B cell (primary cell): Measurements from ENCODE around the gene APP. TPM values are rescaled to one million over a fixed set of nuclear protein-coding genes. Genes with fewer than 3 reads are reported as not detected.

Experiments
- ATAC-seq: fragments of 200-7000 bp; cut with Tn5 transposase; one replicate; pipeline ENCODE4 v1.10.0; 2021; ENCODE audit warnings: low read depth, mild to moderate bottlenecking, moderate number of reproducible peaks, moderate library complexity
- CTCF ChIA-PET: fragments of 350-600 bp; sonication (Branson Sonifier 250); formaldehyde crosslinking; loops from one replicate; lab custom pipeline; 2021; ENCODE audit warnings: antibody characterized with exemption, inconsistent platforms; lab: Charles Lee
- POLR2A ChIA-PET: fragments of 350-600 bp; sonication (Branson Sonifier 250); formaldehyde crosslinking; loops from one replicate; lab custom pipeline; 2021; ENCODE audit warnings: antibody characterized with exemption; lab: Charles Lee
- DNase-seq: peaks from one replicate; pipeline ENCODE4 v3.0.0; 2013
- H2AFZ ChIP-seq: 2 replicates; pipeline ENCODE4 v1.6.1; 2012; ENCODE audit warnings: mild to moderate bottlenecking, low read depth, low read length; ENCODE audit not compliant: insufficient read depth, poor library complexity, severe bottlenecking
- H3K27ac ChIP-seq, 2 donors: 1 replicate in 1 of 2; 2 replicates in 1 of 2; pipeline ENCODE4 v1.5.1; 2012 to 2013; ENCODE audit warnings: low read length in 2 of 2, mild to moderate bottlenecking in 2 of 2, moderate library complexity in 1 of 2
- H3K27me3 ChIP-seq, 4 experiments: fragments of 200-600 bp in 1 of 4; sonication (generic) in 1 of 4; replicated peaks in 1 of 4; 1 replicate in 2 of 4; 2 replicates in 2 of 4; pipeline versions ENCODE4 v1.6.1 to v1.7.0; 2013 to 2016; ENCODE audit warnings: low read length in 3 of 4, mild to moderate bottlenecking in 2 of 4, mixed read lengths in 1 of 4, moderate library complexity in 1 of 4; ENCODE audit not compliant: insufficient read depth in 4 of 4, control insufficient read depth in 3 of 4; ENCODE audit errors: control extremely low read depth in 1 of 4
- H3K36me3 ChIP-seq, 2 experiments: replicated peaks in 1 of 2; 1 replicate in 1 of 2; 2 replicates in 1 of 2; pipeline versions ENCODE4 v1.6.1 to v1.7.1; 2013; ENCODE audit warnings: low read length in 1 of 2; ENCODE audit not compliant: insufficient read depth in 2 of 2, control insufficient read depth in 1 of 2; ENCODE audit errors: control extremely low read depth in 1 of 2, extremely low read depth in 1 of 2
- H3K4me1 ChIP-seq, 2 donors: fragments of 200-600 bp in 1 of 2; sonication (generic) in 1 of 2; 1 replicate in 1 of 2; 2 replicates in 1 of 2; pipeline versions ENCODE4 v1.5.1 to v1.6.1; 2013 to 2017; ENCODE audit warnings: low read length in 2 of 2; ENCODE audit not compliant: control insufficient read depth in 2 of 2, insufficient read depth in 2 of 2
- H3K4me2 ChIP-seq: replicated peaks from 2 replicates; pipeline ENCODE3; 2012; ENCODE audit warnings: mild to moderate bottlenecking, low read depth, low read length; ENCODE audit not compliant: poor library complexity, severe bottlenecking
- H3K4me3 ChIP-seq, 5 experiments: fragments of 200-600 bp in 1 of 5; sonication (generic) in 1 of 5; 1 replicate in 3 of 5; 2 replicates in 2 of 5; pipeline versions ENCODE4 v1.5.1 to v1.7.0; 2011 to 2016; ENCODE audit warnings: low read length in 4 of 5, mild to moderate bottlenecking in 4 of 5, low read depth in 2 of 5, control low read depth in 1 of 5, moderate library complexity in 1 of 5; ENCODE audit not compliant: insufficient read depth in 1 of 5; ENCODE audit errors: control extremely low read depth in 1 of 5, extremely low read depth in 1 of 5
- H3K79me2 ChIP-seq: fragments of 200-600 bp; sonication (generic); one replicate; pipeline ENCODE4 v1.6.0; 2016; ENCODE audit warnings: low read length; ENCODE audit not compliant: control insufficient read depth, insufficient read depth
- H3K9ac ChIP-seq: fragments of 200-600 bp; sonication (generic); 2 replicates; pipeline ENCODE4 v1.6.1; 2017; ENCODE audit warnings: mild to moderate bottlenecking, low read length, moderate library complexity
- H3K9me3 ChIP-seq, 3 donors: one replicate each; pipeline versions ENCODE4 v1.6.1 to v1.7.1; 2013; ENCODE audit warnings: low read length in 2 of 3; ENCODE audit not compliant: control insufficient read depth in 2 of 3, insufficient read depth in 1 of 3; ENCODE audit errors: control extremely low read depth in 1 of 3
- H4K20me1 ChIP-seq: 2 replicates; pipeline ENCODE4 v1.6.0; 2012; ENCODE audit warnings: mild to moderate bottlenecking, low read length; ENCODE audit not compliant: insufficient read depth, control insufficient read depth, poor library complexity, severe bottlenecking
- H3K27ac Mint-ChIP-seq: one replicate; pipeline ENCODE4 v1.8.0; 2021; ENCODE audit warnings: mixed read lengths
- H3K27me3 Mint-ChIP-seq: one replicate; pipeline ENCODE4 v1.8.0; 2021; ENCODE audit warnings: mixed read lengths
- H3K4me1 Mint-ChIP-seq: one replicate; pipeline ENCODE4 v1.8.0; 2021; ENCODE audit warnings: mixed read lengths
- H3K4me3 Mint-ChIP-seq: one replicate; pipeline ENCODE4 v1.8.0; 2021; ENCODE audit warnings: mixed read lengths
- H3K9me3 Mint-ChIP-seq: one replicate; pipeline ENCODE4 v1.8.0; 2022; ENCODE audit warnings: mixed read lengths; ENCODE audit not compliant: insufficient read depth
- EZH2 ChIP-seq: IDR thresholded peaks from 2 replicates; pipeline ENCODE4 v1.6.1; 2012; ENCODE audit warnings: borderline replicate concordance, low read depth, mild to moderate bottlenecking, moderate library complexity, low read length; ENCODE audit not compliant: insufficient read depth, poor library complexity, severe bottlenecking
- WGBS: methylation state at CpG from one replicate; pipeline ENCODE4 v1.1.5; 2013; ENCODE audit warnings: missing lambda C conversion rate; ENCODE audit not compliant: insufficient coverage; 5-methylcytosine and 5-hydroxymethylcytosine counted together
- intact Hi-C: fragments of 100-400 bp; cut with micrococcal nuclease; formaldehyde crosslinking; loops from one replicate; pipeline ENCODE4 v1.10.0; 2022
- polyA plus RNA-seq: library from polyadenylated mRNA; depleted of rRNA; stranded (reverse); fragments of >200 nt; gene quantifications from 2 replicates; pipeline ENCODE4 v1.2.3, GENCODE V29; 2012
- total RNA-seq, 2 donors: library from RNA; stranded (reverse); fragments of 120-200 nt in 1 of 2; gene quantifications; 1 replicate in 1 of 2; 2 replicates in 1 of 2; pipeline versions ENCODE4 v1.2.3 to v1.2.4, GENCODE V29; 2013 to 2022
- TF ChIP-seq, protein P1 (sequence below): fragments of 200-600 bp; IDR thresholded peaks from one replicate; pipeline ENCODE4 v1.8.0; 2022; ENCODE audit warnings: antibody characterized with exemption, mild to moderate bottlenecking

APP gene
- total and polyA plus RNA-seq, 2 donors (not counting 1 experiment from before 2014, with no cell fraction given): 28.3 to 34.7 TPM

DNA sequence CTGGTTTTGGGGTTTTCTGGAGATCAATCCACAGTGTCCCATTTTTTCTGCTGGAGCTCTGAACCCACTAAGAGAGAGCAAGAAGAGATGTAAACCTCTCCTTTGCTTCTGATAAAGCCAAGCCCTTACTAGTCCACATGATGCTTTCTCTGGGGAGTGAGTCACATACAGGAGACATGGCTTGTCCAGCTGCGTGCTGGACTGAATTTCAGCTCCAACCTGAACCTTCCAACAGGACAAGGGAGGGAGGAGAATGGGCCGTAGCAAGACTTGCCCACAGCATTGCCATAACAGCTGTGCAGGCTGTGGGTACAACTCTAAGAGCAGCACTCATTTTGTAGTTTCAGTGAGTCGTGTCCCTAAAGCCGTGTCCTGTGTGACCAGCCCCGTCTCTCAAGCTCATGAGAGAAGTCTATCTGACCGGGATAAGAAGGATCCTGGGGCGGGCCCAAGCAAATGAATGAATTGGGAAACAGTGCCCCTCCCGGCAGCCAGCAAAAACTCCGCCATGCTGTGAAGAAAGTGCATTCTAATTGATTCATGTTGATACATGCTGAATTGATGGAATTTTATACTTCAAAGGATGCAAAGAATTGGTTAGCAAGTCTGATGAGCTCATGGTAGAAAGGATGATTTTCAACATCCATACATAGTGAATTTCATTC is 240.6 kb downstream of the APP start:
- H3K27me3 Mint-ChIP-seq: no peaks in the 10 kb centered on the region
- Histone ChIP-seq H4K20me1 (no peaks in the 10 kb centered on the region), H2AFZ (no peak overlapping the region), H3K4me1 (no peaks in the 10 kb centered on the region), H3K9me3 (no peaks in the 10 kb centered on the region), H3K79me2 (no peaks in the 10 kb centered on the region), H3K36me3 (no peaks in the 10 kb centered on the region), H3K4me3 (no peak overlapping the region), H3K4me2 (no peak overlapping the region), H3K27me3 (no peaks in the 10 kb centered on the region), H3K9ac (no peak overlapping the region), H3K27ac (no peak overlapping the region)
- CTCF ChIA-PET: no interaction called here
- H3K27ac Mint-ChIP-seq: no peak overlapping the region
- H3K9me3 Mint-ChIP-seq: no peaks in the 10 kb centered on the region
- POLR2A ChIA-PET: no interaction called here
- peaks cover 3% of the 10 kb centered on the region for H3K4me1 Mint-ChIP-seq
- no peak for ATAC-seq
- no peak overlapping the region for H3K4me3 Mint-ChIP-seq
- DNase-seq: no peak
- TF ChIP-seq, protein P1, sequence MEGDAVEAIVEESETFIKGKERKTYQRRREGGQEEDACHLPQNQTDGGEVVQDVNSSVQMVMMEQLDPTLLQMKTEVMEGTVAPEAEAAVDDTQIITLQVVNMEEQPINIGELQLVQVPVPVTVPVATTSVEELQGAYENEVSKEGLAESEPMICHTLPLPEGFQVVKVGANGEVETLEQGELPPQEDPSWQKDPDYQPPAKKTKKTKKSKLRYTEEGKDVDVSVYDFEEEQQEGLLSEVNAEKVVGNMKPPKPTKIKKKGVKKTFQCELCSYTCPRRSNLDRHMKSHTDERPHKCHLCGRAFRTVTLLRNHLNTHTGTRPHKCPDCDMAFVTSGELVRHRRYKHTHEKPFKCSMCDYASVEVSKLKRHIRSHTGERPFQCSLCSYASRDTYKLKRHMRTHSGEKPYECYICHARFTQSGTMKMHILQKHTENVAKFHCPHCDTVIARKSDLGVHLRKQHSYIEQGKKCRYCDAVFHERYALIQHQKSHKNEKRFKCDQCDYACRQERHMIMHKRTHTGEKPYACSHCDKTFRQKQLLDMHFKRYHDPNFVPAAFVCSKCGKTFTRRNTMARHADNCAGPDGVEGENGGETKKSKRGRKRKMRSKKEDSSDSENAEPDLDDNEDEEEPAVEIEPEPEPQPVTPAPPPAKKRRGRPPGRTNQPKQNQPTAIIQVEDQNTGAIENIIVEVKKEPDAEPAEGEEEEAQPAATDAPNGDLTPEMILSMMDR: no peak
- TF ChIP-seq EZH2: no peak
- WGBS: 88% methylated on average over 7 of the region's 9 CpGs
- intact Hi-C loops: no loop called here

- no peaks in the 10 kb centered on the region for H3K36me3 ChIP-seq
- TF ChIP-seq EZH2: no peak
- TF ChIP-seq, protein P1: no peak
- H3K9ac ChIP-seq: no peak overlapping the region
- H3K27me3 ChIP-seq: no peaks in the 10 kb centered on the region
- WGBS: 94% methylated on average over 3 of the region's 6 CpGs
- no peaks in the 10 kb centered on the region for H3K79me2 ChIP-seq
- no peak overlapping the region for H3K4me2 ChIP-seq
- H3K9me3 ChIP-seq: no peaks in the 10 kb centered on the region
- ChIA-PET CTCF (no interaction called here), POLR2A (no interaction called here)
- ATAC-seq (no peak), DNase-seq (no peak)
- Mint-ChIP-seq H3K4me3 (no peak overlapping the region), H3K4me1 (no peaks in the 10 kb centered on the region), H3K9me3 (no peaks in the 10 kb centered on the region), H3K27me3 (no peaks in the 10 kb centered on the region), H3K27ac (no peak overlapping the region)
- H3K4me3 ChIP-seq: no peak overlapping the region
- no peaks in the 10 kb centered on the region for H4K20me1 ChIP-seq
- intact Hi-C loops: no loop called here
- no peak overlapping the region for H2AFZ ChIP-seq
- H3K27ac ChIP-seq: no peak overlapping the region
- no peaks in the 10 kb centered on the region for H3K4me1 ChIP-seq
Observed at GRCh38 chr21:25927195-25927880, 243.2 kb downstream of the APP start.
